ENCODE measurements around the gene NOP56. TPM values are rescaled to one million over a fixed set of nuclear protein-coding genes. Genes with fewer than 3 reads are reported as not detected.

Gene NOP56
- total RNA-seq, 4 donors from 2014 or later = 80.0 to 141 (median 87.6) TPM

GRCh38 chr20:2657674-2658073 is 5.2 kb downstream of the NOP56 start:
- H3K4me1 ChIP-seq = peaks cover 0 to 27% (median 14%) of the 10 kb centered on the region in 4 donors
- peaks cover 3 to 88% (median 57%) of the 10 kb centered on the region in 3 donors for H3K36me3 ChIP-seq
- 89% methylated on average over 5 of the region's 5 CpGs for WGBS, 2 donors
- H3K4me3 ChIP-seq = no peak overlapping the region
- DNase-seq (ENCODE audit: low spot score in 2 of 2) = no peak
- H3K27me3 ChIP-seq = no peaks in the 10 kb centered on the region
- H3K27ac ChIP-seq = no peak overlapping the region
- TF ChIP-seq EP300 (IDR thresholded peaks at IDR 0.05) = no peak
- no peak for TF ChIP-seq POLR2A (IDR thresholded peaks at IDR 0.05)
- no peak for TF ChIP-seq CTCF (IDR thresholded peaks at IDR 0.05)
- H3K9me3 ChIP-seq = no peaks in the 10 kb centered on the region

- no peak for DNase-seq (ENCODE audit: low spot score in 2 of 2)
- 78 to 80% methylated on average over 13 of the region's 13 CpGs for WGBS, 2 donors
- Histone ChIP-seq H3K27me3 (no peaks in the 10 kb centered on the region), H3K4me3 (no peak overlapping the region), H3K9me3 (no peaks in the 10 kb centered on the region), H3K36me3 (peaks cover 3 to 94% (median 57%) of the 10 kb centered on the region in 3 donors), H3K4me1 (peaks cover 0 to 33% (median 17%) of the 10 kb centered on the region in 4 donors), H3K27ac (no peak overlapping the region)
- TF ChIP-seq POLR2A (IDR thresholded peaks at IDR 0.05) (no peak), EP300 (IDR thresholded peaks at IDR 0.05) (no peak), CTCF (IDR thresholded peaks at IDR 0.05) (no peak)
Measured at GRCh38 chr20:2658414-2659354, 6.3 kb downstream of the NOP56 start.

GRCh38 chr20:2659547-2659946 is 7.1 kb downstream of the NOP56 start:
- H3K9me3 ChIP-seq = no peaks in the 10 kb centered on the region
- TF ChIP-seq POLR2A (IDR thresholded peaks at IDR 0.05) (no peak), CTCF (IDR thresholded peaks at IDR 0.05) (no peak), EP300 (IDR thresholded peaks at IDR 0.05) (no peak)
- H3K36me3 ChIP-seq = peaks cover 3 to 87% (median 57%) of the 10 kb centered on the region in 3 donors
- DNase-seq (ENCODE audit: low spot score in 2 of 2) = no peak
- peaks cover 0 to 27% (median 10%) of the 10 kb centered on the region in 4 donors for H3K4me1 ChIP-seq
- no peak overlapping the region for H3K4me3 ChIP-seq
- no peaks in the 10 kb centered on the region for H3K27me3 ChIP-seq
- no peak overlapping the region for H3K27ac ChIP-seq
- 89 to 94% methylated on average over 10 of the region's 10 CpGs for WGBS, 2 donors

GRCh38 chr20:2663364-2663886 is 11.0 kb downstream of the NOP56 start:
- Histone ChIP-seq H3K27me3 (no peaks in the 10 kb centered on the region), H3K27ac (peak overlapping the region; percentile 51 to 96 (median 88)), H3K4me3 (peak overlapping the region; percentile 70 to 80 (median 76)), H3K9me3 (no peaks in the 10 kb centered on the region), H3K4me1 (peaks cover 0 to 23% (median 12%) of the 10 kb centered on the region in 4 donors), H3K36me3 (peaks cover 0 to 48% (median 24%) of the 10 kb centered on the region in 3 donors)
- DNase-seq (ENCODE audit: low spot score in 2 of 2) = no peak
- TF ChIP-seq EP300 (IDR thresholded peaks at IDR 0.05) = no peak
- TF ChIP-seq CTCF (IDR thresholded peaks at IDR 0.05) = no peak
- no peak for TF ChIP-seq POLR2A (IDR thresholded peaks at IDR 0.05)
- WGBS, 2 donors = 9 to 11% methylated on average over 13 of the region's 13 CpGs
